Measurements from ENCODE around the gene CMIP. TPM values are rescaled to one million over a fixed set of nuclear protein-coding genes. Genes with fewer than 3 reads are reported as not detected.

The CMIP gene
- total RNA-seq, 1 donor from 2014 or later: 6.6 TPM

- Mint-ChIP-seq H3K36me3 (peaks cover 3% of the 10 kb centered on the region), H3K9me3 (no peaks in the 10 kb centered on the region), H3K4me3 (no peak overlapping the region), H3K27me3 (ENCODE audit: insufficient read depth, low read depth) (peaks cover 5% of the 10 kb centered on the region), H3K4me1 (peaks cover 56% of the 10 kb centered on the region), H3K27ac (peak overlapping the region; percentile 53)
- Histone ChIP-seq H3K4me1 (no peaks in the 10 kb centered on the region), H3K36me3 (no peaks in the 10 kb centered on the region), H3K79me2 (ENCODE audit: low read depth) (peaks cover 23% of the 10 kb centered on the region), H2AFZ (replicated peaks) (no peak overlapping the region), H3K9me3 (ENCODE audit: low read depth) (no peaks in the 10 kb centered on the region), H3K4me3 (no peak overlapping the region), H3F3A (ENCODE audit: low read depth) (no peaks in the 10 kb centered on the region), H3K9ac (no peak overlapping the region), H3K27me3 (no peaks in the 10 kb centered on the region), H3K27ac (no peak overlapping the region), H3K4me2 (no peak overlapping the region), H4K20me1 (ENCODE audit: low read depth) (peaks cover 57% of the 10 kb centered on the region)
- TF ChIP-seq CTCF (IDR thresholded peaks at IDR 0.05) (no peak), EZH2phosphoT487 (IDR thresholded peaks at IDR 0.05) (no peak), EZH2 (IDR thresholded peaks at IDR 0.05) (no peak)
- DNase-seq (ENCODE audit: low spot score): no peak
Measured at GRCh38 chr16:81602792-81603191, 158.2 kb downstream of the CMIP start.

- H4K20me1 ChIP-seq (ENCODE audit: low read depth): peaks cover 58% of the 10 kb centered on the region
- H3K4me3 ChIP-seq: no peak overlapping the region
- no peak overlapping the region for H3K4me2 ChIP-seq
- H2AFZ ChIP-seq (replicated peaks): no peak overlapping the region
- no peak overlapping the region for H3K9ac ChIP-seq
- H3K27ac ChIP-seq: no peak overlapping the region
- H3F3A ChIP-seq (ENCODE audit: low read depth): no peaks in the 10 kb centered on the region
- peaks cover 4% of the 10 kb centered on the region for H3K36me3 Mint-ChIP-seq
- H3K79me2 ChIP-seq (ENCODE audit: low read depth): peaks cover 12% of the 10 kb centered on the region
- H3K4me1 Mint-ChIP-seq: peaks cover 65% of the 10 kb centered on the region
- no peak overlapping the region for H3K27ac Mint-ChIP-seq
- no peaks in the 10 kb centered on the region for H3K27me3 ChIP-seq
- no peak for TF ChIP-seq CTCF (IDR thresholded peaks at IDR 0.05)
- no peak for TF ChIP-seq EZH2 (IDR thresholded peaks at IDR 0.05)
- no peak for TF ChIP-seq EZH2phosphoT487 (IDR thresholded peaks at IDR 0.05)
- H3K36me3 ChIP-seq: no peaks in the 10 kb centered on the region
- no peaks in the 10 kb centered on the region for H3K9me3 Mint-ChIP-seq
- H3K27me3 Mint-ChIP-seq (ENCODE audit: insufficient read depth, low read depth): peaks cover 2% of the 10 kb centered on the region
- H3K4me3 Mint-ChIP-seq: no peak overlapping the region
- H3K9me3 ChIP-seq (ENCODE audit: low read depth): no peaks in the 10 kb centered on the region
- no peaks in the 10 kb centered on the region for H3K4me1 ChIP-seq
- DNase-seq (ENCODE audit: low spot score): no peak
Measured at GRCh38 chr16:81604960-81605383, 160.4 kb downstream of the CMIP start.

- TF ChIP-seq EZH2 (IDR thresholded peaks at IDR 0.05): no peak
- no peak for TF ChIP-seq EZH2phosphoT487 (IDR thresholded peaks at IDR 0.05)
- no peak for TF ChIP-seq CTCF (IDR thresholded peaks at IDR 0.05)
- H3K79me2 ChIP-seq (ENCODE audit: low read depth): peaks cover 12% of the 10 kb centered on the region
- H3K4me1 ChIP-seq: no peaks in the 10 kb centered on the region
- peaks cover 58% of the 10 kb centered on the region for H4K20me1 ChIP-seq (ENCODE audit: low read depth)
- H3K27ac ChIP-seq: no peak overlapping the region
- no peaks in the 10 kb centered on the region for H3F3A ChIP-seq (ENCODE audit: low read depth)
- Mint-ChIP-seq H3K36me3 (peaks cover 4% of the 10 kb centered on the region), H3K9me3 (no peaks in the 10 kb centered on the region), H3K27ac (no peak overlapping the region), H3K27me3 (ENCODE audit: insufficient read depth, low read depth) (no peaks in the 10 kb centered on the region), H3K4me3 (no peak overlapping the region), H3K4me1 (peaks cover 63% of the 10 kb centered on the region)
- no peaks in the 10 kb centered on the region for H3K27me3 ChIP-seq
- H3K4me2 ChIP-seq: no peak overlapping the region
- H3K9ac ChIP-seq: no peak overlapping the region
- H3K4me3 ChIP-seq: no peak overlapping the region
- H2AFZ ChIP-seq (replicated peaks): no peak overlapping the region
- no peaks in the 10 kb centered on the region for H3K36me3 ChIP-seq
- no peaks in the 10 kb centered on the region for H3K9me3 ChIP-seq (ENCODE audit: low read depth)
- DNase-seq (ENCODE audit: low spot score): no peak
Measured at GRCh38 chr16:81606039-81606438, 161.4 kb downstream of the CMIP start.

Measured in neural progenitor cell (in vitro differentiated cells).